HG03520 (cell line): ENCODE results near the gene PHLDA1.
"Not testable (repeated sequence)": the region's sequence is repeated elsewhere in the genome, so short reads cannot be mapped to it uniquely, and the experiment has no call there.

Experiments used
- ATAC-seq: cut with Tn5 transposase; IDR thresholded peaks from one replicate; pipeline ENCODE4 v1.9.1; 2021; ENCODE audit warnings: mild to moderate bottlenecking, moderate library complexity; ENCODE audit not compliant: unreplicated experiment

The PHLDA1 gene

DNA sequence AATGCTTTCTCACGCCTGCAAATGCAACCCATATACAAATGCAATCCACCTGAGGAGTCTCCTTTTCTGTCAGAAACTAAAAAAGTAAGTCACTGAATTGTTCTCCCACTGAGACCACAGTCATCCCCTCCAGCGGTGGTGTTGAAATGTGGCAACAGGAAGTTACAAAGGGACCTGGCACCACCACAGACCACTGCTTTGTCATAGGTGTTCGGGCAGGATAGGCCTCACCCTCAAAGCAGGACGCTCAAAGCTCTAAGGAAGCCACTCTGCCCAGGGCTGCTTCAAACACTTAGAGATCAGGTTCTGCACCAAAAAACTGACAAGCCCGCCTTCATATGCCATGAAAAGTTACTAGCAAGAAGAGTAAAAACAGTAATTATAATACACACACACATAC is 11.3 kb downstream of the PHLDA1 start:
- peak; percentile 38 for ATAC-seq

DNA sequence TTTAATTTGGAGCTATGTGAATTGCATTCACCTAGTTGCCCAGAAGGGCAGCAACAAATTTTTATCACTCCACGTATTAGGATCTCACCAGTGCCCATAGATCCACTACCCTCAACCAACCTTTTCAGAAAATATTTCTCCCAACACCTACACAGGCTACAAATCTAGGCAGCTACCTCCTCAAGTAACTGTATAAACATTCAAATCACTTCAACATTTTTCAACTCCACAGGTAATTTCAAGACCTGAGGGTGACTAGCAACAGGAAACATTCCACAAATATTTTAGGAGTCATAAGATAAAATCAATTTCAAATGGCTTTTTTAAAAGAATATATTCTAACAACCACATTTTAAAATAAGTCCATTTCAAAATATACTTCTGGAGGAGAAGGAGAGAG is 12.9 kb downstream of the PHLDA1 start:
- ATAC-seq = no peak

DNA sequence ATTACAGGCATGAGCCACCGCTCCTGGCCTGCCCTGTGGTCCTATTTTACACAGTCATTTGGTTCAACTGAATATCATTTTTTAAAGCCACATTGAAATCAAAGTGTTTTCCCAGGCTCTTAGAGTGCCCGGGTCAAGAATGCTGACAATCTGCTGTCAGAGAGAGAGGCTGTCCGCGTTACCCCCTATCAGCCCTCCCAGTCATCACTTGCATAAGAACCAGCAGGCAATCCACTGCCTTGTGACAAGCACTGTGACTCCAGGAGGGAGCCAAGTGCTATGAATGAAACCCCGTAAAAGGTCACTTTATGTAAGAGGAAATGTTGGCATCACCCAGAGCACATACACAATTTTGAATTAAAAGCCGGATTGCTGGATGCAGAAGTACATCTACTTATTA is 13.5 kb downstream of the PHLDA1 start:
- no peak for ATAC-seq

DNA sequence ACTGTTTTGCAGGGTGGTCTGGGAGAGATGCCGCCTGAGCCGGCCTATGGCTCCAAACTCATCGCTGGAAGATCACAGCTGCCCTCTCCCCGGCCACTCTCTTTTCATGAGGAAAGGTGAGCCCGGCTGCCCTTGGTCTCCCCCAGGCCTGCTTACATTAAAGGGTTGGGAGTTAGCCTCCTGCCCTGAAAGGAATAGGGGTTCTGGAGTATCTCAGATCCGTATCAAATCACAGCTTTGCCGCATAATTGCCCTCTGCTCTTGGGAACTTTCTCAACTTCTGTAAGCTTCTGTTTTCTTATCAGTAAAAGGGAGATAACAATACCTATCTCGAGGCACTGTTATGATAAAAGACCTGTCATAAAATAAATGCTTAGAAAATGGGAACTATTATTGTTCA is 17.6 kb downstream of the PHLDA1 start:
- no peak for ATAC-seq

DNA sequence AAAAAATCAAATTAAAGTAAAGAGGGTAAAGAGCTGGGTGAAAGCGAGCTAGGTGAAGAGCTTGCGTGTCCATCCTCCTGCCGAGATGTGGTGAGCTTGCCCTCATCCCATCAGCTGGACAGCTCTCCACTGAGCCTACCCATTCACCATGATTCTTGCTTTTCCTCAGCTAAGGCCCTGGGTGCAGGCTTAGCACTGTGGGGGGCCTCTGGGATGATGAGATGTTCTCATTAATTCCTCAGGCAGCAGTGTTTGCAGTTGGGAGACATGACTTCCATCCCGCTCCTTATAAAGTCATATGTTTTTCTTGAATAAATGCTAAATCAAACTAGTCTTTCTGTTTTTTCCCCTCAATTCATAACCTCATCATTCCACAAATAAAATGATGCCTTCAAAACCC is 18.0 kb downstream of the PHLDA1 start:
- ATAC-seq = no peak

DNA sequence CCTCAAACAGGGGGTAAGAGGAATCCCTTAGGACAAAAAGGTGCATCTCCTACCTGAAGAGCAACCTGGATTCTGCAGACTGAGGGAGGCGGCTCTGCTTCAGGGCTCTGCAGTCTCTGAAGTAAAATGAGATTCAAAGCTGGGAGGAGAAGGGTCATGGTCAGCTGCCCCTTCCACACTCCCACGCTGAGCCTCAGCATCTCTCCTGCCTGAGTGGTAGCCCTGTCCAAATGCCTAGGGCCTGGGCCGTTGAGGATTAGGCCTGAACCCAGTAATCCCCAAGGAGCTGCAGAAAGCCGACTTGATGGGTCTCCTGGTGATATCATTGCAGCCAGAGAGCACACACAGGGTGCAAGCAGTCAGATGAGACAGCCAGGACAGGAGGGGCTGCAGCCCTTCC is 18.9 kb downstream of the PHLDA1 start:
- no peak for ATAC-seq

DNA sequence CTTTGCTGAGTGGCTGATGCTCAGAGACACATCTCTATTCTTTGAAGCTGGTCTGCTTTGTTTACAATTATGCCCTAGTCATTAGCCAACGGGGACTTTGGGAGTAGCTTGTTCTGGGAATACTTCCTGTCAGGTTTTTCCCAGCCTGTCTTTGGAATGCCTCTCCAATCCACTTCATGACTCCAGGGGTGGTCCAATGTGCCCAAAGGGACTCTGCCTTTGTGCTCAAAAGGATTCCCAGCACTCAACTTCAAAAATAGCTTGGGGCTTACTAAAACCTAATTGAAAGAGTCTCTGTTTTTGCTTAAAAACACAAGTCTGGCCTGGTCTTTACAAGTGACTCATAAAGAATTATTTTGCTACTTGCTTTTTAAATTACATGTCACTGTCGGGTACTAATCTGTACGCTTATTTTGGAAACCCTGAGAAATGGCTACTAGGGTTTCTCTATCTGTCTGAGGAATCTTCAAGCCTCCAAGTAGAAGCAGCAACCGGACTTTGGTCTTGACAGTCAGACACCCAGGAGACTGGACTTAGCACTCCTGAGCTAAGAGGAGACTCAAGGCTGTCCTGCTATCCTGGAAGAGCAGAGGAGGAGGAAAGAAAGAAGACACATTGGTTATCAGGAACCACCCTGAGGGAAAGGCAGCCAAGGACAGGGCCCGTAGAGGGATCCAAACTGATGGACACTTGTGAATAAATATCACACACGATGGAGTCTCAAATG is 20.7 kb downstream of the PHLDA1 start:
- ATAC-seq = no peak

DNA sequence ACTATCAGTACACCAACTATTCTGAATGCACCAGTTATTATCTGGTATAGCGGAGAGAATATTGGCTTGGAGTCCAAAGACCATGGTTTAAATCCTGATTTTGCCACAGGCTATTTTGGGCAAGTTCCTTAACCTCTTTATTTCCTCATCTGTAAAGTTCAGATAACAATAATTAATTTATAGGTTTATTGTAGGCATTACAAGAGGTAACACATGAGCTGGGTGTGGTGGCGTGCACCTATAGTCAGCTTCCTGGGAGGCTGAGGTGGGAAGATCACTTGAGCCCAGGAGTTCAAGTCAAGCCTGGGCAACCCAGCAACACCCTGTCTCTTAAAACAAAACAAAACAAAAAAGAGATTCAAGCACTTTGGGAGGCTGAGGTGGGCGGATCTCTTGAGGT is 23.1 kb downstream of the PHLDA1 start:
- ATAC-seq = no peak

DNA sequence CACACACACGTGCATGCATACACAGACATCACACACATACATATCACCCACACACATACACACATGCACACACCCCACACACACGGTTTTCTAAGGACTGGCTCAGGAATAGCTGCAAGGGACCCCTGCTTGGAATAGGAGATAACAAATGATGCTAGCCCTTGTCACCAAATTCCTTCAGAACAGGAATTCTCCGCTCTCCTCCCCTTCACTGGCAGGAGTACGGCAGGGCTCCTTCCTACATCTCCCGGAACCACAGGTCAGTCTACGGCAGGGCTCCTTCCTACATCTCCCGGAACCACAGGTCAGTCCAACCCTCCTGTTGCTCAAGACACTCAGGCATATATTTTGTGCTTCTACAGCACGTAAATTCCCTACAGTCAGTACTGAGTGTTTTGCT is 23.9 kb downstream of the PHLDA1 start:
- ATAC-seq = no peak

DNA sequence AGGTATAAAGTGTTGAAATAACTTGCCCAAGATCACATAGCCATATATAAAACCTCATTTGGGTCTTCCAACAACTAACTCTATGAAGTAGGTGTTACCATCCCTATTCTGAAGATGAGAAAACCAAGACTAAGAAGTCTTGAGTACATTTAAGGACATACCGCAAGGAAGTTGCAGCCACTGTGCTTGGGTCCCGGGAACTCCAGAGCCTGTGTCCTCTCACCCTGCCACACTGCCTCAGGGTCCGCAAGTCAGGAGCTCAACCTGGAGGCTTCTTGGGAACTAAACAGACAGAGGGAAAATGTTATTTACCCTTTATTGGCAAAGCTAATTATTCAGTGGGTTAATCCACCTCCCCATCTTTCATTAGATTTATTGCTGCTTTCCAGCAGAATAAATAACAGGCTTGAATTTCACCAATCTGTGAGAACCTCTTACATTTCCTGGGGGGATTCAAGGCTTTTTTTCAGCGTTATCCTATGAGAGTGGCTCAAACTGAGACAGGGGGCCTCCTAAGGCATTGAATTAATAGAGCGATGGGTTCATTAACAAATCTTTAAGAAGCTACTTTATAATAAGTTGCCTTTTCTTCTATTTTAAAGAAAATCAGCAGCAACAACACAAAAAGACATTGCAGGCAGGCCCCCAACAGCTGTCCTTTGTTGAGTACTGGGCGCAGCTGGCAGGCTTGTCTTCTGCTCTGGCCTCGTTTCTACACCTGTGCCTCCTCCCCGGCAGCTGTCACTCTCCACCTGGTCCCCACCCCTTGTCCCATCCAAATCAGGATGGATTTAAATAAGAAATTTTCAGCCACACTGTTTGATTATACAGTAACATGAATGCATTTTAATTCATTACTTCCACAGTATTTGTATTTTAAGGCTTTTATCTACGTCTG is 25.3 kb downstream of the PHLDA1 start:
- no peak for ATAC-seq

DNA sequence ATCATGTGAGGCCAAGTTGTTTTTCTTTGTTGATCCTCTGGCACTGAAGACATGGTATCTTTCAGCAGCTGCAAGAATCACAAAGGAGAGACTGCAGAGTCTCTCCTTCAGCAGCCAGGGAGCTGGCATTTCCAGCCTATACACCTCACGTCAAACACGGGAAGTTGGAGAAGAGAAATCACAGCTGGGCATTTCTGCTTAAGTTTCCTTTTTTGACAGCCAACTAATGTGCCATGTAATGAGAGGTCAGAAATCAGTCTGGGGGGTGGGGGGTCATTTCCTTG is 28.3 kb downstream of the PHLDA1 start:
- no peak for ATAC-seq

DNA sequence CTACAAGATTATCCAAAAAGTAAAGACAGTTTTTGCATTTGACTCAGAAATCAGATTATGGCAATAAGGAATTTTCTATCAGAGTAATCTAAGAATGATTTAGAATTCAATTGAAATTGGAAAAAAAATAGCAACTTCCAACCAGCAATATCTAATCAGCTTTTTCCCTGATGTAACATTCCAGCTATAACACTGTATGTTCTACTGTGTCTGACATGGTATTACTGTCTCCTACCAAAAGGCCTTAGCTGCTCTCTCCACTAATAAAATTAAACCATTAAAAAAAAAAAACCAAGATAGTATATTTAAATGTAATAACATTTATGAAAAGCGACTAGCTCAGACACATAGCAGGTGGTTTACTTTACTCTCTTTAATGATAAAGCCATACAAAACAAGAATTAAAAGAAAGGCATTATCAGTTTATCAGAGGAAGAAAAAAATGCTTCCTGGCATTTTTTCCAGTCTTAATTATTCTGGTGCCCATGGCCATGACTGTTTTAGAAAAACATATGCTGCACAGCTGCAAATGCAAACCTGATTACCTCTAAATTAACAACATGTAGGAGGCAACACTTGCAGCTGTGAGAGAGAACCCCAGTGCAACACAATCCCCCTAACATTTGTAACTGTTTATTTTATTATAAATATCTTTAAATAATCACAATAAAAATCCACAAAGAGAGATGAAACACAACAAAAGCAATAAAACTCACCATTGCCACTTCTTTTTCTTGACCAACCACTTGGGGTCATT is 28.8 kb downstream of the PHLDA1 start:
- no peak for ATAC-seq

DNA sequence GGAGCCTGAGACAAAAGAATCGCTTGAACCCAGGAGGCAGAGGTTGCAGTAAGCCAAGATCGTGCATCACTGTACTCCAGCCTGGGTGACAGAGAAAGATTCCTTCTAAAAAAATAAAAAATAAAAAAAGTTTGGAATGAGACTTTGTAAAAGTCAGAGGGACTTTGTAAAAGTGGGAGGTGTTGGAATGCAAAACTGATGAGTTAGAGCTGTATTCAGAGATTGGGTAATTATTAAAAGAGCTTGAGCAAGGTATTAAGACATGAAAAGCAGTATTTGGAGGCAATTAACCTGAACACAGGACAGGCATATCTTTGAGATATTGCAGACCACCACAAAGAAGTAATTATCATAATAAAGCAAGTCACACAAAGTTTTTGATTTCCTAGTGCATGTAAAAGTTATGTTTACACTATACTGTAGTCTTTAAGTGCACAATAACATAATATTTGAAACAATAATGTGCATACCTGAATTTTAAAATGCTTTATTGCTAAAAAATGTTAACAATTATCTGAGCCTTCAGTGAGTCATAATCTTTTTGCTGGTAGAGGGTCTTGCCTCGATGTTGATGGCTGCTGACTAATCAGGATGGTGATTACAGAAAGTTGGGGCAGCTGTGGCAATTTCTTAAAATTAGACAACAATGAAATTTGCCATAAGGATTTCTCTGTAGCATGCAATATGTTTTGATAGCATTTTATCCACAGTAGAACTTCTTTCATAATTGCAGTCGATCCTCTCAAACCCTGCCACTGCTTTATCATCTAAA is 33.1 kb downstream of the PHLDA1 start:
- no peak for ATAC-seq

DNA sequence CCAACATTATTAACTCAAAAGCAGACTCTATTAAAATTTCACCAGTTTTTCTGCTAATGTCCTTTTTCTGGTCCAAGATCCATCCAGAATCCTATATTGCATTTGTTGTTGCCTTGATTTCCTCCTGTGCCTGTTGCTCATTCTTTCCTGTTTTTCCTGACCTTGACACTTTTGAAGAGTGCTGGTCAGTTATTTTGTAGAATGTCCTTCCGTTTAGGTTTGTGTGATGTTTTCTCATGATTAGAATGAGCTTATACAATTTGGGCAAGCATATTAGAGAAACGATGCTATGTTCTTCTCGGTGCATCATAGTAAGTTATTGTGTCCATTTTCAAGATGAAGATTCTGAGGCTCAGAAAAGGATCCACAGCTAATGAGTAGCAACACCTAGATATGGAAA is 33.9 kb downstream of the PHLDA1 start:
- no peak for ATAC-seq

DNA sequence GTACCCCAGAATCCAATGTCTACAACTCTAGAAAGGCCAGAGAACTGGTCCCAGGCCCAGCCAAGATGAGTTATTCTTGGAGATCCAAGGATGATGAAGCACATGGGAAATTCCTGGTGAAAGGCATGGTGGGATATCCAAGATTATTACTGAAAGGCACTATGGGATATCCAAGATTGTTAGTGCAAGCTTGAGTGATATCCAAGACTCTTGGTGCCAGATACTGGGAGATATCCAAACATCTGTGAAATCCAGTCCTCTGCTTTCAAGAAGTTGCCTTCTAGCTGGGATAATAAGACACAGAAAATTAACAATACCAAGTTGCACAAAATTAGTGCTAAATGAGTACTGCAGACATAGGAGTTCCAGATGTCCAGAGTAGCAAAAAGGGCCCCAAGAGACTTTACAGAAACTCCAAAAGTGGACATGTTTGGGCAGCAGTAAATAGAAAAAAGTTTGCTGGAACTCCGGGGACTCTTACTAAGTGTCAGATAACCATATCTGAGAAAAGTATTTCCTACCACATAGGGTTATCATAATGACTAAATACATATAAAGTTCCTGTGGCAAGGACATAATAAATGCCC is 34.6 kb downstream of the PHLDA1 start:
- ATAC-seq = no peak

DNA sequence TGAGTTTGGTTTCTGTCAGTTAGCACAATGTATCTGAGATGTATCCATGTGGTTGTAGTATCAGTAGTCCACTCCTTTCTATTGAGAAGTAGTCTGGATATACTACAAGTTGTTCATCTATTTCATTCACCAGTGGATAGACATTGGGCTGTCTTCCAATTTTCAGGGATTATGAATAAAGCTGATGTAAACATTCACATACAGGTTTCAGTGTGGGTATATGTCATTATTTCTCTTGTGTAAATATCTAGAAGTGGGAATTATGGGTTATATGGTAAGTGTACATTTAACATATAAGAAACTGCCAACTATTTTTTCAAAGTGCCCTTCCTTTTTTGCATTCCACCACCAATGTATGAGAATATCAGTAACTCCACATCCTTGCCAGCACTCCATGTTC is 35.9 kb downstream of the PHLDA1 start:
- no peak for ATAC-seq

DNA sequence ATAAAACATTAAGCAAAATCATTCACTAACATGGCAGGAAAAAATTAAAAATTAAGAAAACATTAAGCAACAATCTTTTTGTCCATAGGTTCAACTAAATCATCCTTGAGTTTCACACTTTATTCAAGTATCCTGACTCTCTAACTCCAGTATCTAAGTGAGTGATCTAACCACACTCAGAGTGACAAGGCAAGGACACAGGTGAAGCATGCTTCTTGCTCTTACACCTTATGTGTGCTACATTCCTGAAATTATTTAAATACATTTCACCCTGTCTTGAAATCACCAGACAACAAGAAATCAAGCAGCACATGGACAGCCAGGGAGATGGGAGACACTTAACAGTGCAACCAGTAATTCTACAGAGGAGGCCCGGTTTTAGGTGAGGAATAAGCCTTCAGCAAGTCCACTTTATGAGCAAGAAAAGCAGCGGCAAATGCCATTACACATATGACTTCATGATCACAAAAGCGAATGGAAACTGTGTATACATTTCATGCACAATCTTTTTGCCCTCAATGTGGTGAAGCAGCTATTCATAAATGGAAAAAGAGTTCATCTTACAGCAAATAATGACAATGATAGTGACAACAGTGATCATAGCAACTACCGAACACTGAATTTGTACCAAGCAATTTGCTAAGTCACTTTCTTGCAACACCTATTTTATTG is 37.4 kb downstream of the PHLDA1 start:
- no peak for ATAC-seq

DNA sequence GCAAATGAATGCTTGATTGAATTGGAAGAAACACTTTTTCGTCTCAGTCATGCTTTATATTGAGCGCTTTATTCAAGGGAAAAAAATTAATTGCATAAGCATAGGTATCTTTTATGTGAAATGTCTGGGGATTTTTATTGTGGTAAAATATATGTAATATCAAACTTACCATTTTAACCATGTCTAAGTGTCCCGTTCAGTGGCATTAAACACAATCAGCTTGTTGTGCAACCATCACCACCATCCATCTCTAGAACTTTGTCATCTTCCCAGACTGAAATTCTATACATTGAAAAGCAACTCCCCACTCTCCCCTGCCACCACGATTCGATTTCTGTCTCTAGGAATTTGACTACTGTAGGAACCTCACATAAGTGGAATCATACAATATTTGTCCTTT is 39.8 kb downstream of the PHLDA1 start:
- no peak for ATAC-seq

DNA sequence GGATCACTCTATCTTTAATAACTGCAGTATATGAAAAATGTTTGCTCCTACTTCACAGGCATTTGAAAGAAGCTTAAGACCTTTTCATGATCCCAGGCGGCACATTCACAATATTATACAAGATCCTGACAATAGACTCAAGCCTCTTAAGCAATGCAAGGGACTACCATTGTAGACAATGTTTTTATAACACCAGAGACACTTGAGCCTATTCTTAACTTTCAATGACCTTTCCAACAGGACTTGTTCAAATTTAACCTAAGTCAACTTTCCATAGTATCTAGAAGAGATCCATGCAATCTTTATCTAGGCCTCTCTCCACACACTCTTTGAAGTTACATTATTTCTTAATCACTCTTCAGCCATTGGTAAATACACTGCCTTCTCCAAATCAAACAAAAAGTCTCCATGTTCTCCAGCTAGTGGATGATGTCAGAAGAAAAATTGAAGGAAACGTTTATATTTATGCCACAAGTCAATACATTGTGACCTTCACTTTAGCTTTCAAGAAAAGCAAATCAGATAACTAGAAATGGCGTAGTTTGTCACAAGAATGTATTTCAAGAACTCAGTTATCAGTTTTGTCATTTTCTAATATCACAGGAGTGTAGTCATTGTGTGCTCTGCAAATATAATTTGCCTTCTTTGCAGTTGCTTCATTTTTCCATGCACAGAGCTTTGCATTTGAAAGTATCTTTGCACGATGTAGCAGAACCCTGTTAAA is 41.2 kb downstream of the PHLDA1 start:
- ATAC-seq = no peak

DNA sequence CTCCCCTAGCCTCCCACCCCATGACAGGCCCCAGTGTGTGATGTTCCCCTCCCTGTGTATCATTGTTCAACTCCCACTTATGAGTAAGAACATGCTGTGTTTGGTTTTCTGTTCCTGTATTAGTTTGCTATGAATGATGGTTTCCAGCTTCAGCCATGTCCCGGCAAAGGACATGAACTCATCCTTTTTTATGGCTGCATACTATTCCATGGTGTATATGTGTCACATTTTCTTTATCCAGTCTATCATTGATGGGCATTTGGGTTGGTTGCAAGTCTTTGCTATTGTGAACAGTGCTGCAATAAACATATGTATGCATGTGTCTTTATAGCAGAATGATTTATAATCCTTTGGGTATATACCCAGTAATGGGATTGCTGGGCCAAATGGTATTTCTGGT is 43.9 kb downstream of the PHLDA1 start:
- not testable (repeated sequence) for ATAC-seq
